Thyroid gland (tissue), 4 donors: ENCODE results near the gene RALGPS2.

Source experiments
- CTCF ChIP-seq, 6 experiments: fragments of 200-600 bp in 3 of 6; fragments of 450-650 bp in 3 of 6; sonication (generic) in 3 of 6; IDR thresholded peaks; one replicate each; pipeline ENCODE4 v1.5.1; 2016 to 2019; ENCODE audit warnings: antibody characterized with exemption in 6 of 6, mild to moderate bottlenecking in 2 of 6, inconsistent platforms in 1 of 6, moderate library complexity in 1 of 6
- POLR2A ChIP-seq, 2 donors: fragments of 450-650 bp; IDR thresholded peaks; one replicate each; pipeline ENCODE4 v1.6.1; 2017; ENCODE audit warnings: antibody characterized with exemption in 2 of 2, mild to moderate bottlenecking in 2 of 2, moderate library complexity in 1 of 2

- no peak for TF ChIP-seq CTCF (IDR thresholded peaks at IDR 0.05)
- TF ChIP-seq POLR2A (IDR thresholded peaks at IDR 0.05) = no peak
These were observed 194.5 kb downstream of the RALGPS2 start for GRCh38 chr1:178919581-178919980.
